ENCODE data around the gene MEGF11. TPM values are rescaled to one million over a fixed set of nuclear protein-coding genes. Genes with fewer than 3 reads are reported as not detected.

Gene MEGF11
- polyA plus RNA-seq, 1 of the 3 experiments (the other 2 are of a cell fraction), result not detected

- Histone ChIP-seq H3K4me2 (no peak overlapping the region), H3K4me3 (ENCODE audit: low read depth in 2 of 2, low read length in 1 of 2) (no peak overlapping the region), H3K4me1 (ENCODE audit: control insufficient read depth in 1 of 2, insufficient read depth in 2 of 2, low read depth in 1 of 2, low read length in 1 of 2) (peaks cover 0 to 20% of the 10 kb centered on the region in 2 experiments; a peak in 1 of 4 replicates), H4K20me1 (ENCODE audit: insufficient read depth) (no peaks in the 10 kb centered on the region), H3K27ac (ENCODE audit: low read depth in 2 of 2, low read length in 1 of 2) (peak overlapping the region in 1 of 2 experiments; percentile 44; a peak in 1 of 4 replicates), H3K79me2 (ENCODE audit: insufficient read depth) (no peaks in the 10 kb centered on the region), H3K9ac (no peak overlapping the region), H3F3A (replicated peaks; ENCODE audit: insufficient read depth) (no peaks in the 10 kb centered on the region), H3K36me3 (replicated peaks in 1 of 2; ENCODE audit: control insufficient read depth in 1 of 2, insufficient read depth in 2 of 2, low read length in 1 of 2) (no peaks in the 10 kb centered on the region), H2AFZ (ENCODE audit: low read depth) (no peak overlapping the region), H3K9me3 (no peaks in the 10 kb centered on the region), H3K9me2 (no peaks in the 10 kb centered on the region), H3K27me3 (ENCODE audit: insufficient read depth) (no peaks in the 10 kb centered on the region)
- TF ChIP-seq RFX5 (IDR thresholded peaks at IDR 0.05; ENCODE audit: low read length) (no peak), MXI1 (IDR thresholded peaks at IDR 0.05; ENCODE audit: low read depth, low read length) (no peak), FOXJ3 (CRISPR knock-in tag; IDR thresholded peaks at IDR 0.05) (no peak), NFIC (IDR thresholded peaks at IDR 0.05; ENCODE audit: borderline replicate concordance) (no peak)
- WGBS (ENCODE audit: low lambda C conversion rate), result 60% methylated on average over 7 of the region's 8 CpGs
- ChIA-PET CTCF (interaction anchor here (0.8 to 1.9 kb wide), 5 partner anchors 9 to 57 kb away, joined by 3 to 10 read pairs (median 3); partner anchors contain the start of gene MEGF11), POLR2A (no interaction called here)
- DNase-seq, result peak; percentile 42
Measured at GRCh38 chr15:66231394-66232266, 21.9 kb downstream of the MEGF11 start.

- DNase-seq, result no peak
- no peaks in the 10 kb centered on the region for H3K79me2 ChIP-seq (ENCODE audit: insufficient read depth)
- no peaks in the 10 kb centered on the region for H3F3A ChIP-seq (replicated peaks; ENCODE audit: insufficient read depth)
- no peaks in the 10 kb centered on the region for H3K9me2 ChIP-seq
- H3K4me1 ChIP-seq (ENCODE audit: control insufficient read depth in 1 of 2, insufficient read depth in 2 of 2, low read depth in 1 of 2, low read length in 1 of 2), result peaks cover 0 to 20% of the 10 kb centered on the region in 2 experiments; a peak in 1 of 4 replicates
- no peaks in the 10 kb centered on the region for H3K27me3 ChIP-seq (ENCODE audit: insufficient read depth)
- H3K9me3 ChIP-seq, result no peaks in the 10 kb centered on the region
- ChIA-PET CTCF (interaction anchor here (1.5 kb wide), 1 partner anchor 72 kb away, joined by 4 read pairs; no protein-coding TSS in a partner anchor), POLR2A (no interaction called here)
- no peak overlapping the region for H3K27ac ChIP-seq (ENCODE audit: low read depth in 2 of 2, low read length in 1 of 2)
- TF ChIP-seq GABPA (IDR thresholded peaks at IDR 0.05; ENCODE audit: low read depth), result no peak
- no peak for TF ChIP-seq FOXM1 (IDR thresholded peaks at IDR 0.05; ENCODE audit: low read depth)
- 46% methylated on average over 5 of the region's 6 CpGs for WGBS (ENCODE audit: low lambda C conversion rate)
- no peak overlapping the region for H3K4me3 ChIP-seq (ENCODE audit: low read depth in 2 of 2, low read length in 1 of 2)
- no peak overlapping the region for H2AFZ ChIP-seq (ENCODE audit: low read depth)
- no peak overlapping the region for H3K9ac ChIP-seq
- no peaks in the 10 kb centered on the region for H3K36me3 ChIP-seq (replicated peaks in 1 of 2; ENCODE audit: control insufficient read depth in 1 of 2, insufficient read depth in 2 of 2, low read length in 1 of 2)
- H3K4me2 ChIP-seq, result no peak overlapping the region
- H4K20me1 ChIP-seq (ENCODE audit: insufficient read depth), result no peaks in the 10 kb centered on the region
Measured at GRCh38 chr15:66229790-66230465, 23.6 kb downstream of the MEGF11 start.

- Histone ChIP-seq H3K9me3 (no peaks in the 10 kb centered on the region), H3K4me1 (ENCODE audit: control insufficient read depth in 1 of 2, insufficient read depth in 2 of 2, low read depth in 1 of 2, low read length in 1 of 2) (peaks cover 0 to 20% of the 10 kb centered on the region in 2 experiments; a peak in 1 of 4 replicates), H4K20me1 (ENCODE audit: insufficient read depth) (no peaks in the 10 kb centered on the region), H3F3A (replicated peaks; ENCODE audit: insufficient read depth) (no peaks in the 10 kb centered on the region), H3K27ac (ENCODE audit: low read depth in 2 of 2, low read length in 1 of 2) (no peak overlapping the region), H3K27me3 (ENCODE audit: insufficient read depth) (no peaks in the 10 kb centered on the region; the same call in 1 of the 2 replicates), H3K4me2 (no peak overlapping the region), H2AFZ (ENCODE audit: low read depth) (no peak overlapping the region), H3K36me3 (replicated peaks in 1 of 2; ENCODE audit: control insufficient read depth in 1 of 2, insufficient read depth in 2 of 2, low read length in 1 of 2) (no peaks in the 10 kb centered on the region), H3K9me2 (no peaks in the 10 kb centered on the region), H3K9ac (no peak overlapping the region), H3K79me2 (ENCODE audit: insufficient read depth) (no peaks in the 10 kb centered on the region), H3K4me3 (ENCODE audit: low read depth in 2 of 2, low read length in 1 of 2) (no peak overlapping the region)
- CTCF ChIA-PET, result interaction anchor here (1.5 kb wide), 1 partner anchor 71 kb away, joined by 4 read pairs; no protein-coding TSS in a partner anchor
- TF ChIP-seq USF2 (IDR thresholded peaks at IDR 0.05; ENCODE audit: borderline replicate concordance, low read depth, low read length) (no peak), EZH2phosphoT487 (IDR thresholded peaks at IDR 0.05; ENCODE audit: borderline replicate concordance, low read depth) (no peak), FOSL2 (IDR thresholded peaks at IDR 0.05; ENCODE audit: borderline replicate concordance, low read depth) (no peak), CHD2 (IDR thresholded peaks at IDR 0.05; ENCODE audit: low read length, partially characterized antibody) (no peak), TEAD4 (IDR thresholded peaks at IDR 0.05; ENCODE audit: borderline replicate concordance, insufficient read depth) (no peak), SIN3A (IDR thresholded peaks at IDR 0.05; ENCODE audit: borderline replicate concordance, low read depth, low read length) (no peak), USF1 (IDR thresholded peaks at IDR 0.05; ENCODE audit: borderline replicate concordance, low read depth) (no peak), RCOR1 (IDR thresholded peaks at IDR 0.05; ENCODE audit: low read length) (no peak)
- DNase-seq, result no peak
- 55% methylated on average over 9 of the region's 13 CpGs for WGBS (ENCODE audit: low lambda C conversion rate)
- POLR2A ChIA-PET, result no interaction called here
Measured at GRCh38 chr15:66228807-66229735, 24.5 kb downstream of the MEGF11 start.
